Measurements from ENCODE around the gene KIAA1755.

The KIAA1755 gene

GRCh38 chr20:38217791-38218565, 42.6 kb downstream of the KIAA1755 start:
- TF ChIP-seq MYC (IDR thresholded peaks at IDR 0.05; ENCODE audit: low read depth, low read length) (no peak), POLR2A (IDR thresholded peaks at IDR 0.05; ENCODE audit: extremely low read depth, insufficient read length) (no peak), MAX (IDR thresholded peaks at IDR 0.05; ENCODE audit: low read depth, low read length) (no peak), CTCF (IDR thresholded peaks at IDR 0.05; ENCODE audit: low read depth, low read length) (no peak)
- H3K4me3 ChIP-seq (ENCODE audit: low read depth, low read length) = no peak overlapping the region
- no peak for DNase-seq (ENCODE audit: low read depth)

GRCh38 chr20:38216746-38217595, 43.6 kb downstream of the KIAA1755 start:
- H3K4me3 ChIP-seq (ENCODE audit: low read depth, low read length) = no peak overlapping the region
- no peak for TF ChIP-seq POLR2A (IDR thresholded peaks at IDR 0.05; ENCODE audit: extremely low read depth, insufficient read length)
- no peak for TF ChIP-seq CTCF (IDR thresholded peaks at IDR 0.05; ENCODE audit: low read depth, low read length)
- no peak for TF ChIP-seq MYC (IDR thresholded peaks at IDR 0.05; ENCODE audit: low read depth, low read length)
- no peak for TF ChIP-seq MAX (IDR thresholded peaks at IDR 0.05; ENCODE audit: low read depth, low read length)
- no peak for DNase-seq (ENCODE audit: low read depth)

- DNase-seq (ENCODE audit: low read depth) = no peak
- H3K4me3 ChIP-seq (ENCODE audit: low read depth, low read length) = no peak overlapping the region
- TF ChIP-seq MYC (IDR thresholded peaks at IDR 0.05; ENCODE audit: low read depth, low read length) (no peak), MAX (IDR thresholded peaks at IDR 0.05; ENCODE audit: low read depth, low read length) (no peak), POLR2A (IDR thresholded peaks at IDR 0.05; ENCODE audit: extremely low read depth, insufficient read length) (no peak), CTCF (IDR thresholded peaks at IDR 0.05; ENCODE audit: low read depth, low read length) (no peak)
These were observed 44.3 kb downstream of the KIAA1755 start for GRCh38 chr20:38216201-38216600.

- no peak for DNase-seq (ENCODE audit: low read depth)
- no peak overlapping the region for H3K4me3 ChIP-seq (ENCODE audit: low read depth, low read length)
- TF ChIP-seq MAX (IDR thresholded peaks at IDR 0.05; ENCODE audit: low read depth, low read length) (no peak), CTCF (IDR thresholded peaks at IDR 0.05; ENCODE audit: low read depth, low read length) (no peak), POLR2A (IDR thresholded peaks at IDR 0.05; ENCODE audit: extremely low read depth, insufficient read length) (no peak), MYC (IDR thresholded peaks at IDR 0.05; ENCODE audit: low read depth, low read length) (no peak)
These were observed 45.0 kb downstream of the KIAA1755 start for GRCh38 chr20:38215194-38216182.
